GM12878 (cell line): Measurements from ENCODE around the gene IL6R. TPM values are rescaled to one million over a fixed set of nuclear protein-coding genes. Genes with fewer than 3 reads are reported as not detected.
A peak's percentile ranks its signal among the peaks of the same experiment; 100 is the strongest.

Experiments used
- ATAC-seq: fragments of 200-7000 bp; cut with Tn5 transposase; 3 replicates; pipeline ENCODE4 v1.9.1; 2020; ENCODE audit warnings: mild to moderate bottlenecking, moderate library complexity
- BruUV-seq: library from RNA; stranded (reverse); fragments of 400-500 nt; replicated peaks from 2 replicates; lab custom pipeline; 2021; lab: Mats Ljungman, UMichigan
- CTCF ChIA-PET: fragments of 300-600 bp; sonication (Branson Sonifier 250); formaldehyde crosslinking; extraction: SDS; loops from one replicate; lab custom pipeline; 2021; ENCODE audit warnings: inconsistent platforms; lab: Yijun Ruan, JAX
- POLR2A ChIA-PET: fragments of 350-600 bp; formaldehyde crosslinking; extraction: SDS; loops from one replicate; lab custom pipeline; 2021; ENCODE audit warnings: inconsistent platforms; lab: Charles Lee
- RAD21 ChIA-PET: fragments of 300-600 bp; sonication (Branson Sonifier 250); formaldehyde crosslinking; loops from one replicate; lab custom pipeline; 2023; ENCODE audit warnings: antibody characterized with exemption; ENCODE audit not compliant: unreplicated experiment; lab: Charles Lee
- SMC1A ChIA-PET: fragments of 300-600 bp; sonication (Branson Sonifier 250); formaldehyde crosslinking; loops from one replicate; lab custom pipeline; 2023; ENCODE audit not compliant: unreplicated experiment, uncharacterized antibody; lab: Charles Lee
- DNase-seq: peaks from one replicate; pipeline ENCODE4 v3.0.0-alpha.2; 2011; ENCODE audit warnings: low read depth, low spot score
- FAIRE-seq: peaks from 3 replicates; lab custom pipeline; 2011; peaks lifted over from hg19 to GRCh38; lab: Jason Lieb, UNC
- H2AFZ ChIP-seq: 2 replicates; pipeline ENCODE4 v1.6.0; 2011; ENCODE audit warnings: low read depth, low read length, control low read depth; ENCODE audit not compliant: control insufficient read depth
- H3K27ac ChIP-seq: 2 replicates; pipeline ENCODE4 v1.5.1; 2011; ENCODE audit warnings: control low read depth; ENCODE audit not compliant: control insufficient read depth, insufficient read depth
- H3K27me3 ChIP-seq, 2 experiments: replicated peaks in 1 of 2; 2 replicates each; pipeline versions ENCODE4 v1.6.0 to v1.6.1; 2011; ENCODE audit warnings: low read length in 1 of 2; ENCODE audit not compliant: control insufficient read depth in 2 of 2, insufficient read depth in 2 of 2
- H3K36me3 ChIP-seq, 2 experiments: 2 replicates each; pipeline ENCODE4 v1.5.1; 2011; ENCODE audit warnings: low read length in 1 of 2; ENCODE audit not compliant: control insufficient read depth in 2 of 2, insufficient read depth in 2 of 2
- H3K4me1 ChIP-seq: 2 replicates; pipeline ENCODE4 v1.6.1; 2011; ENCODE audit warnings: mild to moderate bottlenecking, low read length, moderate library complexity, mixed read lengths; ENCODE audit not compliant: control insufficient read depth, insufficient read depth
- H3K4me2 ChIP-seq: 2 replicates; pipeline ENCODE4 v1.6.0; 2011; ENCODE audit warnings: control low read depth; ENCODE audit not compliant: control insufficient read depth, insufficient read depth
- H3K4me3 ChIP-seq: fragments of 200-600 bp; sonication (generic); 2 replicates; pipeline ENCODE4 v1.5.1; 2016
- H3K79me2 ChIP-seq: 2 replicates; pipeline ENCODE4 v1.6.0; 2011; ENCODE audit warnings: low read length; ENCODE audit not compliant: control insufficient read depth, insufficient read depth
- H3K9ac ChIP-seq: 2 replicates; pipeline ENCODE4 v1.8.0; 2011; ENCODE audit warnings: low read length, control low read depth, mixed read lengths; ENCODE audit not compliant: control insufficient read depth, insufficient read depth
- H3K9me3 ChIP-seq: replicated peaks from 3 replicates; pipeline ENCODE4 v1.5.1; 2011; ENCODE audit warnings: mild to moderate bottlenecking, low read length; ENCODE audit not compliant: control insufficient read depth, insufficient read depth
- H4K20me1 ChIP-seq: 2 replicates; pipeline ENCODE4 v1.6.0; 2011; ENCODE audit not compliant: control insufficient read depth, insufficient read depth
- ATF7 ChIP-seq: fragments of 450-650 bp; IDR thresholded peaks from 2 replicates; pipeline ENCODE4 v1.6.1; 2016; ENCODE audit warnings: low read depth, mild to moderate bottlenecking
- DPF2 ChIP-seq: fragments of 450-650 bp; IDR thresholded peaks from 2 replicates; pipeline ENCODE4 v1.6.1; 2017; ENCODE audit warnings: mild to moderate bottlenecking
- FOXM1 ChIP-seq: IDR thresholded peaks from 2 replicates; pipeline ENCODE4 v1.6.1; 2012; ENCODE audit warnings: low read depth, mild to moderate bottlenecking, inconsistent platforms, low read length, moderate library complexity
- JUND ChIP-seq: IDR thresholded peaks from 2 replicates; pipeline ENCODE4 v1.6.1; 2012; ENCODE audit warnings: low read depth, mild to moderate bottlenecking, low read length, improper control_type of control experiment, moderate library complexity
- KLF5 ChIP-seq: fragments of 450-650 bp; IDR thresholded peaks from 2 replicates; pipeline ENCODE4 v1.6.1; 2014; ENCODE audit warnings: mild to moderate bottlenecking; ENCODE audit not compliant: partially characterized antibody
- MXI1 ChIP-seq: fragments of 150-350 bp; IDR thresholded peaks from 2 replicates; pipeline ENCODE4 v1.6.1; 2011; ENCODE audit warnings: low read depth, mild to moderate bottlenecking, inconsistent platforms, low read length, improper control_type of control experiment
- PAX8 ChIP-seq: fragments of 450-650 bp; IDR thresholded peaks from 2 replicates; pipeline ENCODE4 v1.6.1; 2017; ENCODE audit warnings: mild to moderate bottlenecking, moderate library complexity
- POLR2A ChIP-seq: IDR thresholded peaks from 2 replicates; pipeline ENCODE4 v1.6.1; 2011; ENCODE audit warnings: low read depth, mild to moderate bottlenecking, low read length
- RFX5 ChIP-seq: IDR thresholded peaks from 2 replicates; pipeline ENCODE4 v1.6.1; 2011; ENCODE audit warnings: low read depth, low read length, improper control_type of control experiment
- RUNX3 ChIP-seq: IDR thresholded peaks from 2 replicates; pipeline ENCODE4 v1.6.1; 2012; ENCODE audit warnings: low read length, inconsistent platforms
- STAT1 ChIP-seq: fragments of 450-650 bp; conservative IDR thresholded peaks from 2 replicates; pipeline ENCODE4 v1.6.1; 2014; ENCODE audit warnings: antibody characterized with exemption, mild to moderate bottlenecking
- TCF7 ChIP-seq: IDR thresholded peaks from 2 replicates; pipeline ENCODE4 v1.6.1; 2014; ENCODE audit warnings: antibody characterized with exemption, borderline replicate concordance
- WGBS: methylation state at CpG from one replicate; pipeline ENCODE4 v1.1.6; 2016; ENCODE audit warnings: low lambda C conversion rate; ENCODE audit not compliant: insufficient replicate concordance, insufficient coverage; ENCODE audit errors: missing lambda C conversion rate; 5-methylcytosine and 5-hydroxymethylcytosine counted together
- in situ Hi-C: fragments of 300-500 bp; cut with MboI; formaldehyde crosslinking; loops from 9 replicates; pipeline ENCODE4 v1.14.3; 2018; ENCODE audit warnings: mixed read lengths
- intact Hi-C: fragments of 100-400 bp; cut with micrococcal nuclease; formaldehyde crosslinking; loops from one replicate; pipeline ENCODE4 v1.14.2; 2022; ENCODE audit not compliant: unreplicated experiment
- polyA plus RNA-seq, 11 experiments: library from polyadenylated mRNA; depleted of rRNA in 4 of 11; unstranded in 6 of 11; stranded (reverse) in 5 of 11; fragments of >200 nt; fragmentation: Nextera tagmentation in 4 of 11; fragmentation: Illumina TruSeq in 1 of 11; extraction: Ambion mirVana in 4 of 11; extraction: Trizol in 1 of 11; gene quantifications; 1 replicate in 1 of 11; 2 replicates in 10 of 11; pipeline versions ENCODE4 v1.2.1 to v1.2.3, GENCODE V29; 2011 to 2016; ENCODE audit warnings: inconsistent platforms in 2 of 11, missing spikeins in 2 of 11, low read depth in 1 of 11
- total RNA-seq, 4 experiments: library from RNA; depleted of rRNA in 3 of 4; stranded (reverse); fragments of >200 nt in 3 of 4; fragmentation: Illumina TruSeq in 1 of 4; extraction: Trizol in 1 of 4; gene quantifications; 2 replicates each; pipeline versions ENCODE4 v1.2.1 to v1.2.3, GENCODE V29; 2013 to 2021
- TF ChIP-seq, protein P1 (sequence below): fragments of 450-650 bp; IDR thresholded peaks from 2 replicates; pipeline ENCODE4 v1.6.1; 2017; ENCODE audit warnings: mild to moderate bottlenecking, moderate library complexity
- TF ChIP-seq, protein P2 (sequence below): fragments of 450-650 bp; IDR thresholded peaks from 2 replicates; pipeline ENCODE4 v1.6.1; 2017; ENCODE audit warnings: antibody characterized with exemption, mild to moderate bottlenecking, moderate library complexity
- TF ChIP-seq, protein P3 (sequence below): fragments of 450-650 bp; conservative IDR thresholded peaks from 2 replicates; pipeline ENCODE4 v1.6.1; 2017; ENCODE audit warnings: mild to moderate bottlenecking, moderate library complexity

Gene IL6R
- total and polyA plus RNA-seq, 10 of the 15 experiments (the other 5 are each of a cell fraction or from before 2014, with no cell fraction given) = 1.9 to 43.4 (median 17.5) TPM

DNA sequence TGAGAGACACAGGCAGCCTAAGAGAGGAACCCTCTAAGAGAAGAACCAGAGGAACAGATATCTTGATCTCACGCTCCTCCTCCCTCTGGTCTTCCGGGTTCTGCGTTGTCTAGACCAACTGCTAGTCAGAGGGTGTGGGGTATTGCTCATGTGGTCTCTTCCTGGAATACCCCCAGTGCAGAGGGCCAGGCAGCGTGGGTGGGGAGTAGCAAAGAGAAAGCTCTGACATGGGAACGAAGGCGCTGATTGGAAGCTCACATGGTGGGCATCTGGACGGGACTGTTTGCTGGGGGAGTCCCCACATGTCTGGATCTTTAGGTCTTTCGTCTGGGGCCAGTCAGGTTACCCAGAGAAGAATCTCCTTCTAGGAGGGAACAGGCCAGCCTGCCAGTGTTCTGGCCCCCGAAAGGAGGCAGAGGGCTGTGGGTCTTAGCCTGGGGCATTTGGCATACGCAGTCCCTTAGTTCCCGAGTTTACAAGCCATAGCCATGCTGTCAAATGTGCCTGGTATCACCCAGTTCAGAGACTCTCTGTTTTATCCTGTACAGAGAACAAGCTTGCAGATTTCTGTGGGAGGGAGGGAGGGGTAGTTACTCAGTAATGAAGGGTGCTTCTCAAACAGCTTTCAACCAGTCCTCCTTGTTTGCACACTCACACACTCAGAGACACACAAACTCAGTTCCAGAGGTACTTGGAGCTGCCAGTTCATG, 18.3 kb upstream of the IL6R start:
- H3K4me3 ChIP-seq = no peak overlapping the region
- H4K20me1 ChIP-seq = no peaks in the 10 kb centered on the region
- BruUV-seq = no TSS peak
- no peaks in the 10 kb centered on the region; the same call in 1 of the 2 replicates for H3K4me1 ChIP-seq
- FAIRE-seq (no peak), ATAC-seq (peak; percentile 91), DNase-seq (no peak)
- ChIA-PET RAD21 (interaction anchor here (0.8 to 3.9 kb wide), 14 partner anchors 11 to 114 kb away, joined by 3 to 42 read pairs (median 6); partner anchors contain the start of gene ATP8B2), CTCF (interaction anchor here (0.6 to 3.2 kb wide), 21 partner anchors 11 to 300 kb away, joined by 3 to 12 read pairs (median 4); partner anchors contain the start of gene IL6R), SMC1A (interaction anchor here (0.5 to 4.5 kb wide), 18 partner anchors 9 to 103 kb away, joined by 3 to 41 read pairs (median 4); partner anchors contain the start of gene IL6R), POLR2A (interaction anchor here (0.7 to 2.4 kb wide), 12 partner anchors 9 to 105 kb away, joined by 3 to 20 read pairs (median 4); no protein-coding TSS in a partner anchor)
- H3K9ac ChIP-seq = no peak overlapping the region
- H3K9me3 ChIP-seq = no peaks in the 10 kb centered on the region
- H3K36me3 ChIP-seq = no peaks in the 10 kb centered on the region
- H3K27ac ChIP-seq = no peak overlapping the region
- H2AFZ ChIP-seq = no peak overlapping the region; the same call in 1 of the 2 replicates
- WGBS = 3% methylated on average over 11 of the region's 11 CpGs
- H3K27me3 ChIP-seq = no peaks in the 10 kb centered on the region
- intact Hi-C loops = no loop called here
- in situ Hi-C loops = no loop called here
- H3K4me2 ChIP-seq = no peak overlapping the region
- H3K79me2 ChIP-seq = no peaks in the 10 kb centered on the region
- TF ChIP-seq, protein P1, sequence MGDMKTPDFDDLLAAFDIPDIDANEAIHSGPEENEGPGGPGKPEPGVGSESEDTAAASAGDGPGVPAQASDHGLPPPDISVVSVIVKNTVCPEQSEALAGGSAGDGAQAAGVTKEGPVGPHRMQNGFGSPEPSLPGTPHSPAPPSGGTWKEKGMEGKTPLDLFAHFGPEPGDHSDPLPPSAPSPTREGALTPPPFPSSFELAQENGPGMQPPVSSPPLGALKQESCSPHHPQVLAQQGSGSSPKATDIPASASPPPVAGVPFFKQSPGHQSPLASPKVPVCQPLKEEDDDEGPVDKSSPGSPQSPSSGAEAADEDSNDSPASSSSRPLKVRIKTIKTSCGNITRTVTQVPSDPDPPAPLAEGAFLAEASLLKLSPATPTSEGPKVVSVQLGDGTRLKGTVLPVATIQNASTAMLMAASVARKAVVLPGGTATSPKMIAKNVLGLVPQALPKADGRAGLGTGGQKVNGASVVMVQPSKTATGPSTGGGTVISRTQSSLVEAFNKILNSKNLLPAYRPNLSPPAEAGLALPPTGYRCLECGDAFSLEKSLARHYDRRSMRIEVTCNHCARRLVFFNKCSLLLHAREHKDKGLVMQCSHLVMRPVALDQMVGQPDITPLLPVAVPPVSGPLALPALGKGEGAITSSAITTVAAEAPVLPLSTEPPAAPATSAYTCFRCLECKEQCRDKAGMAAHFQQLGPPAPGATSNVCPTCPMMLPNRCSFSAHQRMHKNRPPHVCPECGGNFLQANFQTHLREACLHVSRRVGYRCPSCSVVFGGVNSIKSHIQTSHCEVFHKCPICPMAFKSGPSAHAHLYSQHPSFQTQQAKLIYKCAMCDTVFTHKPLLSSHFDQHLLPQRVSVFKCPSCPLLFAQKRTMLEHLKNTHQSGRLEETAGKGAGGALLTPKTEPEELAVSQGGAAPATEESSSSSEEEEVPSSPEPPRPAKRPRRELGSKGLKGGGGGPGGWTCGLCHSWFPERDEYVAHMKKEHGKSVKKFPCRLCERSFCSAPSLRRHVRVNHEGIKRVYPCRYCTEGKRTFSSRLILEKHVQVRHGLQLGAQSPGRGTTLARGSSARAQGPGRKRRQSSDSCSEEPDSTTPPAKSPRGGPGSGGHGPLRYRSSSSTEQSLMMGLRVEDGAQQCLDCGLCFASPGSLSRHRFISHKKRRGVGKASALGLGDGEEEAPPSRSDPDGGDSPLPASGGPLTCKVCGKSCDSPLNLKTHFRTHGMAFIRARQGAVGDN = peak; percentile 69; the same call in 1 of the 2 replicates
- TF ChIP-seq, protein P2, sequence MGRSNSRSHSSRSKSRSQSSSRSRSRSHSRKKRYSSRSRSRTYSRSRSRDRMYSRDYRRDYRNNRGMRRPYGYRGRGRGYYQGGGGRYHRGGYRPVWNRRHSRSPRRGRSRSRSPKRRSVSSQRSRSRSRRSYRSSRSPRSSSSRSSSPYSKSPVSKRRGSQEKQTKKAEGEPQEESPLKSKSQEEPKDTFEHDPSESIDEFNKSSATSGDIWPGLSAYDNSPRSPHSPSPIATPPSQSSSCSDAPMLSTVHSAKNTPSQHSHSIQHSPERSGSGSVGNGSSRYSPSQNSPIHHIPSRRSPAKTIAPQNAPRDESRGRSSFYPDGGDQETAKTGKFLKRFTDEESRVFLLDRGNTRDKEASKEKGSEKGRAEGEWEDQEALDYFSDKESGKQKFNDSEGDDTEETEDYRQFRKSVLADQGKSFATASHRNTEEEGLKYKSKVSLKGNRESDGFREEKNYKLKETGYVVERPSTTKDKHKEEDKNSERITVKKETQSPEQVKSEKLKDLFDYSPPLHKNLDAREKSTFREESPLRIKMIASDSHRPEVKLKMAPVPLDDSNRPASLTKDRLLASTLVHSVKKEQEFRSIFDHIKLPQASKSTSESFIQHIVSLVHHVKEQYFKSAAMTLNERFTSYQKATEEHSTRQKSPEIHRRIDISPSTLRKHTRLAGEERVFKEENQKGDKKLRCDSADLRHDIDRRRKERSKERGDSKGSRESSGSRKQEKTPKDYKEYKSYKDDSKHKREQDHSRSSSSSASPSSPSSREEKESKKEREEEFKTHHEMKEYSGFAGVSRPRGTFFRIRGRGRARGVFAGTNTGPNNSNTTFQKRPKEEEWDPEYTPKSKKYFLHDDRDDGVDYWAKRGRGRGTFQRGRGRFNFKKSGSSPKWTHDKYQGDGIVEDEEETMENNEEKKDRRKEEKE = no peak
- no peak for TF ChIP-seq PAX8
- TF ChIP-seq ATF7 = peak; percentile 76
- TF ChIP-seq, protein P3, sequence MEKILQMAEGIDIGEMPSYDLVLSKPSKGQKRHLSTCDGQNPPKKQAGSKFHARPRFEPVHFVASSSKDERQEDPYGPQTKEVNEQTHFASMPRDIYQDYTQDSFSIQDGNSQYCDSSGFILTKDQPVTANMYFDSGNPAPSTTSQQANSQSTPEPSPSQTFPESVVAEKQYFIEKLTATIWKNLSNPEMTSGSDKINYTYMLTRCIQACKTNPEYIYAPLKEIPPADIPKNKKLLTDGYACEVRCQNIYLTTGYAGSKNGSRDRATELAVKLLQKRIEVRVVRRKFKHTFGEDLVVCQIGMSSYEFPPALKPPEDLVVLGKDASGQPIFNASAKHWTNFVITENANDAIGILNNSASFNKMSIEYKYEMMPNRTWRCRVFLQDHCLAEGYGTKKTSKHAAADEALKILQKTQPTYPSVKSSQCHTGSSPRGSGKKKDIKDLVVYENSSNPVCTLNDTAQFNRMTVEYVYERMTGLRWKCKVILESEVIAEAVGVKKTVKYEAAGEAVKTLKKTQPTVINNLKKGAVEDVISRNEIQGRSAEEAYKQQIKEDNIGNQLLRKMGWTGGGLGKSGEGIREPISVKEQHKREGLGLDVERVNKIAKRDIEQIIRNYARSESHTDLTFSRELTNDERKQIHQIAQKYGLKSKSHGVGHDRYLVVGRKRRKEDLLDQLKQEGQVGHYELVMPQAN = no peak
- TF ChIP-seq TCF7 = no peak
- TF ChIP-seq KLF5 = no peak
- TF ChIP-seq RUNX3 = no peak
- TF ChIP-seq DPF2 = peak; percentile 31; the same call in 1 of the 2 replicates
- no peak for TF ChIP-seq FOXM1
- no peak for TF ChIP-seq RFX5
- no peak for TF ChIP-seq JUND
- TF ChIP-seq POLR2A = no peak
- no peak for TF ChIP-seq MXI1
- no peak for TF ChIP-seq STAT1
